Natural killer cell treated with Interleukin-12 subunit alpha and Interleukin-12 subunit beta and Interleukin-15 and Interleukin-18, amount 100 ng/mL, for 72 hours (primary cell): ENCODE results near the gene GTF2B. TPM values are rescaled to one million over a fixed set of nuclear protein-coding genes. Genes with fewer than 3 reads are reported as not detected.

Source experiments
- total RNA-seq, 2 donors: library from RNA; stranded (reverse); gene quantifications; one replicate each; pipeline ENCODE4 v1.2.3, GENCODE V29; 2022

GTF2B gene
- total RNA-seq, 2 donors from 2014 or later, result 31.2 to 43.1 TPM

Other genes with a start within 250 kb of the GTF2B start
- 10 to 100 TPM; 29.2 to 43.7 TPM for gene PKN2, start 207.3 kb downstream of the GTF2B start, total RNA-seq
- 10 to 100 TPM; 28.0 to 32.6 TPM for gene KYAT3, start 101.1 kb upstream of the GTF2B start, total RNA-seq
- gene RBMXL1, start 101.1 kb upstream of the GTF2B start, total RNA-seq, result 10 to 100 TPM; 30.1 to 30.9 TPM
- gene GBP3, start 131.3 kb upstream of the GTF2B start, total RNA-seq, result 10 to 100 TPM; 36.6 to 88.6 TPM
- gene GBP1, start 173.6 kb upstream of the GTF2B start, total RNA-seq, result 100 to 1,000 TPM; 154 to 241 TPM
- 100 to 1,000 TPM; 154 to 357 TPM for gene GBP2, start 234.5 kb upstream of the GTF2B start, total RNA-seq